22Rv1 (cell line): Measurements from ENCODE around the gene NEU4.

Source experiments
- H3K27ac ChIP-seq: fragments of 450-650 bp; 2 replicates; pipeline ENCODE4 v1.5.1; 2017
- ZFX ChIP-seq: fragments of 450-650 bp; IDR thresholded peaks from 2 replicates; pipeline ENCODE4 v1.6.1; 2017; ENCODE audit warnings: antibody characterized with exemption, borderline replicate concordance
- TF ChIP-seq, protein P1 (sequence below): fragments of 450-650 bp; IDR thresholded peaks from 2 replicates; pipeline ENCODE4 v1.5.1; 2017; ENCODE audit warnings: mild to moderate bottlenecking

Gene NEU4

DNA sequence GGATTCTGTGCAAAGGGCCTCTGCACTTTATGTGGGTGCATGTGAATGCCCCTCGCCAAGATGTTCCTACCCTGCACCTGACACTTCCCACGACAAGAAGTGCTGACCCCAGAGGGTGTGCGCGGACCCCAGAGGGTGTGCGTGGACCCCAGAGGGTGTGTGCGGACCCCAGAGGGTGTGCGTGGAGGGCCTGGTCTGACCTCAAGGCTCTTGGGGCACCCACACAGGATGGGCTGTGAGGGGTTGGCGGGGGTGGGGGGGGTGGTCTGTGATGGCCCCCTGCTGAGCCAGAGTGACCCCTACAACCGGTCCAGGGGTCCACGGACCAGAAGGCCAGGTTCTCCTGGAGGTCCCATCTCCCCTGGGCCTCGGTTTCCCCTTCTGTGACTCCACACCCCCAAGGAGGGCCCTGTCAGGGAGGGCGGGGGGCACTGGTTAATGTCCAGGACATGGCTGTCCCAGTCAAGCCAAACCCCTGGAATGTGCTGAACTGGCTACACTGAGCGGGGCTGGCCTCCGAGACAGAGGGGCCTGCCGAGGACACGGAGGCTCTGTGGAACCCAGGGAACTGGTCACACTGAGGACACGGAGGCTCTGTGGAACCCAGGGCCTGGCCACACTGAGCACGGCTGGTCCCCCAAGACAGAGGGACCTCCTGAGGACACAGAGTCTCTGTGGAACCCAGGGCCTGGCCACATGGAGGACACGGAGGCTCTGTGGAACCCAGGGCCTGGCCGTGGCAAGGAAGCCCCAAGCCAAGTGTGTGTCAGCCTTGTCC lies 3.1 kb downstream of the NEU4 start:
- no peak overlapping the region for H3K27ac ChIP-seq
- no peak for TF ChIP-seq ZFX
- TF ChIP-seq, protein P1, sequence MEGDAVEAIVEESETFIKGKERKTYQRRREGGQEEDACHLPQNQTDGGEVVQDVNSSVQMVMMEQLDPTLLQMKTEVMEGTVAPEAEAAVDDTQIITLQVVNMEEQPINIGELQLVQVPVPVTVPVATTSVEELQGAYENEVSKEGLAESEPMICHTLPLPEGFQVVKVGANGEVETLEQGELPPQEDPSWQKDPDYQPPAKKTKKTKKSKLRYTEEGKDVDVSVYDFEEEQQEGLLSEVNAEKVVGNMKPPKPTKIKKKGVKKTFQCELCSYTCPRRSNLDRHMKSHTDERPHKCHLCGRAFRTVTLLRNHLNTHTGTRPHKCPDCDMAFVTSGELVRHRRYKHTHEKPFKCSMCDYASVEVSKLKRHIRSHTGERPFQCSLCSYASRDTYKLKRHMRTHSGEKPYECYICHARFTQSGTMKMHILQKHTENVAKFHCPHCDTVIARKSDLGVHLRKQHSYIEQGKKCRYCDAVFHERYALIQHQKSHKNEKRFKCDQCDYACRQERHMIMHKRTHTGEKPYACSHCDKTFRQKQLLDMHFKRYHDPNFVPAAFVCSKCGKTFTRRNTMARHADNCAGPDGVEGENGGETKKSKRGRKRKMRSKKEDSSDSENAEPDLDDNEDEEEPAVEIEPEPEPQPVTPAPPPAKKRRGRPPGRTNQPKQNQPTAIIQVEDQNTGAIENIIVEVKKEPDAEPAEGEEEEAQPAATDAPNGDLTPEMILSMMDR, result no peak

DNA sequence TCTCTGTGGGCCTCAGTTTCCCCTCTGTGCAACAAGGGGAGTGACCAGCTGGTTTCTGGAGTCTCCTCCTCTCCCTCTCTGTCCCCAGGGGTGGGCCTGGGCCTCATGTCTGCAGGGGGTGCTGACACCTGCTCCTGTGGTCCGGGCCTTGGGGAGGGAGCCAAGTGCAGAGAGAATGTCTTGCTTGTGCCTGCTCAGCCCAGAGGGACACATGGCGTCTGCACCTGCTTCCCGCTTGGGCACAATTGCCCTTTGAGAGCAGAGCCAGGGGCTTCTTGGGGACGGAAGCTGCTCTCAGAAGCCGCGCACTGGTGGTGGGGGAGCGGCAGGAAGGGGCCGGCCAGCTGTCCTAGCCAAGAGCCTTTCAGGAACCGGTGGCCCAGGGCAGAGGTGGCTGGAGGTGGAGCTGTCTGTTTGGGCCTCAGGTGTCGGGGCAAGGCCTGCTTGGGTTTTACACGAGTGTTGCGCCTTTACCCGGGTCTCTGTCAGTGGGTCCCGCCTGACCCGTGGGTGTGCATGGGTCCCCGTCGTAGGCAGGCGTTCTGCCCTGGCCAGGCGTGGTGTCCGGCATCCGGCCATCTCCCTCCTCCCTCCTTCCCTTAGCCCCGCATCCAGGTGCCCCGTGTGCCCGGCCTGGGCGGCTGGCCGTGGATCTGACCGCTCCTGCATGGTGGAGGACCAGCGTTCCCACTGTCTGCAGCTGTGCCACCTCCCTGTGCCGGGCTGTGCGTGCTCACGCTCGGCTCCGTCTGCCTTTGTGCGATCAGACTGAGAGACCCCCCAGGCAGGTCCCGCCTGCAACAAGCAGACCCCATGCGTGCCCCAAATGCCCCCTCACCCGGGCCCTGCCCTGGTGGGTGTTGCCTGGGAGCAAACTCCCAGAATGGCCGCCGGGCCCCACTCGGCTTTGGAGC lies 4.0 kb downstream of the NEU4 start:
- no peak overlapping the region for H3K27ac ChIP-seq
- TF ChIP-seq, protein P1, result no peak
- TF ChIP-seq ZFX, result no peak

DNA sequence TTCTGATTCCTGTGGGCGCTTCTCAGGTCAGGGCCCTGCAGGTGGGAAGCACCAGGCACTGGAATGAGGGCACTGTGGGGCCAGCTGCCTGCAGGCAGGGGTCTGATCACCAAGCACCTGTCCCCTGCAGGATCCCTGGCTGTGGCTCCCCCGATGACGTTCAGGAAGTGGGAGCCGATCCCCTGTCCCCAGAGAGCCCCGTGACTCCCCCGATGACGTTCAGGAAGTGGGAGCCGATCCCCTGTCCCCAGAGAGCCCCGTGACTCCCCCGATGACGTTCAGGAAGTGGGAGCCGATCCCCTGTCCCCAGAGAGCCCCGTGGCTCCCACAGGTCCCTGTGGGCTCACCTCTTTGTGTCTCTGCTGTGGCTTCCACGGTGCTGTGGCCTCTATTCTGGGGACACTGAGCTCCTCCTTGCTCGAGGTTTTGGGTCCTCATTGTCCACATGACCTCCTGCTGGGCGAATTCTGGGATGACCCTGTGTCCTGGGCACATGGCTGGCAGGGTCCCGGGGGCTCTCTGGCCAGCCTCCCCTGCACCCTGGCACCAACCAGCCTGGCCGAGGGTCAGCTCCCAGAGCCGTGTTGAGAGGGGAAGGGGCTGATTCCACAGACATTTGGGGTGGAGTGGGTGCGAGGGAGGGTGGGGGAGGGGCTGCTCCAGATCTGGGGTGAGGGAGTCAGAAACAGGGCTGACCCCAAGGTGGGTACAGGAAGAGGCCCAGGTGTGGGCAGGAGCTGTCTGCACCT lies 4.8 kb downstream of the NEU4 start:
- no peak overlapping the region for H3K27ac ChIP-seq
- TF ChIP-seq, protein P1, result no peak
- TF ChIP-seq ZFX, result no peak

DNA sequence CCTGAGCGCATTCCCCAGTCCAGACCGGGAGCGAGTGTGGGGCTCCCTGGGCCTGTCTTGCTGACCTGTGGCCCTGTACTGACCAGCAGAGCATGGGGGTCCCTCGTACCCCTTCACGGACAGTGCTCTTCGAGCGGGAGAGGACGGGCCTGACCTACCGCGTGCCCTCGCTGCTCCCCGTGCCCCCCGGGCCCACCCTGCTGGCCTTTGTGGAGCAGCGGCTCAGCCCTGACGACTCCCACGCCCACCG lies 5.3 kb downstream of the NEU4 start:
- no peak for TF ChIP-seq ZFX
- TF ChIP-seq, protein P1, result no peak
- H3K27ac ChIP-seq, result no peak overlapping the region

DNA sequence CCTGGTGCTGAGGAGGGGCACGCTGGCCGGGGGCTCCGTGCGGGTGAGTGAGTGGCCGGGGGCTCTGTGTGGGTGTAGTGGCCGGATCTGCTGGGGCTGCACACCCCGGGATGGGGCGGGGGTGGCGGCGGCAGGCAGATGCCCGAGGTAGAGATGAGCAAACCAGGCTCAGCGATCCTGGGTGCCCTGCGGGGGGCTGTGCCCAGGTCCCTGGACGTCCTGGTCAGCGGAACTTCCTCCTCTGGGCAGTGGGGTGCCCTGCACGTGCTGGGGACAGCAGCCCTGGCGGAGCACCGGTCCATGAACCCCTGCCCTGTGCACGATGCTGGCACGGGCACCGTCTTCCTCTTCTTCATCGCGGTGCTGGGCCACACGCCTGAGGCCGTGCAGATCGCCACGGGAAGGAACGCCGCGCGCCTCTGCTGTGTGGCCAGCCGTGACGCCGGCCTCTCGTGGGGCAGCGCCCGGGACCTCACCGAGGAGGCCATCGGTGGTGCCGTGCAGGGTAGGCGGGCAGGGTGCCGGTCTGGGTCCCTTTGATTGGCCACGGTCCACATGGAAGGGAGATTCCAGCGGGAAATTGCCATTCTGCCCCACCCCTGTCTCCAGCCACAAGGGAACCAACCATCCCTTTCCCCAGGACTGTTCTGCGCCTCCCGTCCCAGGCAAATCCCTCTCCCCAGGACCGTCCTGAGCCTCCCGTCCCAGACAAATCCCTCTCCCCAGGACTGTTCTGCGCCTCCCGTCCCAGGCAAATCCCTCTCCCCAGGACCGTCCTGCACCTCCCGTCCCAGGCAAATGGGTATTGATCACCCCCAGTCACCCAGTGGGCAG lies 5.9 kb downstream of the NEU4 start:
- no peak for TF ChIP-seq ZFX

DNA sequence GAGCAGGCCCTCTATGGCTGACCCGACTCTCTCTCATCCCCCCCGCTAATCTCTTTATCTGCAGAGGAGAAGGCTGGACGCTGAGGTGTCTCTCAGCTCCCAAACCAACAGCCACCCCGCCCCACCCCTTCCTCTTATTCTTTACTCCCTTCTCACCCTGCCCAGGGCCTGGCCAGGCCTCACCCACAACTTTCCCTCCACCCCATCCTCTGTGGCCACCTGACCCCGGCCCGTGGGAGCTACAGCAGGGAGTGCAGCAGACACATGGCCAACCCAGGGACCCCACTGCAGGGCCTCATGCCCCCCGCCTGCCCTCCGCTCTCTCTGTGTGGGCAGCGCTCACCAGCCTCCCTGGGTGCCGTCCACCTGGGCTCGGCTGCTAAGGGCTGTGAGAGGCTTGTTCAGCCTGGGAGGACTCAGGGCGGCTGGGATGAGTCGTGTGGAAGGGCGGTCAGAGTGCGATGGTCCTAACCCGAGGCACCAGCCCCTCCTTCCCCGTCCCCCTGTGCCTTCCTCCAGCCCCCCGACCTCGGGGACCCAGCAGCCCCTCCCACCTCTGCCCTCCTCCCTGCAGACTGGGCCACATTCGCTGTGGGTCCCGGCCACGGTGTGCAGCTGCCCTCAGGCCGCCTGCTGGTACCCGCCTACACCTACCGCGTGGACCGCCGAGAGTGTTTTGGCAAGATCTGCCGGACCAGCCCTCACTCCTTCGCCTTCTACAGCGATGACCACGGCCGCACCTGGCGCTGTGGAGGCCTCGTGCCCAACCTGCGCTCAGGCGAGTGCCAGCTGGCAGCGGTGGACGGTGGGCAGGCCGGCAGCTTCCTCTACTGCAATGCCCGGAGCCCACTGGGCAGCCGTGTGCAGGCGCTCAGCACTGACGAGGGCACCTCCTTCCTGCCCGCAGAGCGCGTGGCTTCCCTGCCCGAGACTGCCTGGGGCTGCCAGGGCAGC lies 6.8 kb downstream of the NEU4 start:
- TF ChIP-seq, protein P1, result no peak
- TF ChIP-seq ZFX, result no peak
- no peak overlapping the region for H3K27ac ChIP-seq

More for the DNA sequence above, 5.9 kb downstream of the NEU4 start:
- H3K27ac ChIP-seq, result no peak overlapping the region
